ENCODE data around the gene SLC25A52. TPM values are rescaled to one million over a fixed set of nuclear protein-coding genes. Genes with fewer than 3 reads are reported as not detected.
A peak's percentile ranks its signal among the peaks of the same experiment; 100 is the strongest.

Gene SLC25A52
- polyA plus RNA-seq, 1 experiment = not detected

- no peak for DNase-seq (ENCODE audit: low read depth)
- ChIA-PET CTCF (interaction anchor here (0.7 to 2.2 kb wide), 4 partner anchors 10 to 238 kb away, joined by 3 to 22 read pairs (median 3); no protein-coding TSS in a partner anchor), POLR2A (no interaction called here)
- H3K4me3 ChIP-seq (ENCODE audit: low read depth, low read length) = no peak overlapping the region
- peak; percentile 73 for TF ChIP-seq CTCF (IDR thresholded peaks at IDR 0.05; ENCODE audit: insufficient read depth, low read depth, low read length)
- no peaks in the 10 kb centered on the region for H3K36me3 ChIP-seq (ENCODE audit: control insufficient read depth, insufficient read depth, low read length)
- no peaks in the 10 kb centered on the region for H3K27me3 ChIP-seq (ENCODE audit: control insufficient read depth, insufficient read depth, low read length)
Observed at GRCh38 chr18:31741097-31741735, 19.5 kb downstream of the SLC25A52 start.

GRCh38 chr18:31740180-31740579 lies 20.5 kb downstream of the SLC25A52 start:
- no peak for TF ChIP-seq CTCF (IDR thresholded peaks at IDR 0.05; ENCODE audit: insufficient read depth, low read depth, low read length)
- ChIA-PET POLR2A (no interaction called here), CTCF (no interaction called here)
- no peak for DNase-seq (ENCODE audit: low read depth)
- H3K27me3 ChIP-seq (ENCODE audit: control insufficient read depth, insufficient read depth, low read length) = no peaks in the 10 kb centered on the region
- no peaks in the 10 kb centered on the region for H3K36me3 ChIP-seq (ENCODE audit: control insufficient read depth, insufficient read depth, low read length)
- no peak overlapping the region for H3K4me3 ChIP-seq (ENCODE audit: low read depth, low read length)

GRCh38 chr18:31739651-31740050 lies 21.0 kb downstream of the SLC25A52 start:
- no peak for DNase-seq (ENCODE audit: low read depth)
- TF ChIP-seq CTCF (IDR thresholded peaks at IDR 0.05; ENCODE audit: insufficient read depth, low read depth, low read length) = no peak
- Histone ChIP-seq H3K36me3 (ENCODE audit: control insufficient read depth, insufficient read depth, low read length) (no peaks in the 10 kb centered on the region), H3K4me3 (ENCODE audit: low read depth, low read length) (no peak overlapping the region), H3K27me3 (ENCODE audit: control insufficient read depth, insufficient read depth, low read length) (no peaks in the 10 kb centered on the region)
- ChIA-PET CTCF (interaction anchor here (0.6 kb wide), 1 partner anchor 110 kb away, joined by 4 read pairs; no protein-coding TSS in a partner anchor), POLR2A (no interaction called here)

GRCh38 chr18:31738460-31739407 lies 21.9 kb downstream of the SLC25A52 start:
- H3K4me3 ChIP-seq (ENCODE audit: low read depth, low read length) = no peak overlapping the region
- H3K36me3 ChIP-seq (ENCODE audit: control insufficient read depth, insufficient read depth, low read length) = no peaks in the 10 kb centered on the region
- CTCF ChIA-PET = interaction anchor here (0.6 to 2.5 kb wide), 4 partner anchors 9 to 238 kb away, joined by 4 to 13 read pairs (median 7); no protein-coding TSS in a partner anchor
- no peak for TF ChIP-seq CTCF (IDR thresholded peaks at IDR 0.05; ENCODE audit: insufficient read depth, low read depth, low read length)
- no peak for DNase-seq (ENCODE audit: low read depth)
- POLR2A ChIA-PET = no interaction called here
- H3K27me3 ChIP-seq (ENCODE audit: control insufficient read depth, insufficient read depth, low read length) = no peaks in the 10 kb centered on the region

- TF ChIP-seq CTCF (IDR thresholded peaks at IDR 0.05; ENCODE audit: insufficient read depth, low read depth, low read length) = no peak
- H3K27me3 ChIP-seq (ENCODE audit: control insufficient read depth, insufficient read depth, low read length) = no peaks in the 10 kb centered on the region
- no peak overlapping the region for H3K4me3 ChIP-seq (ENCODE audit: low read depth, low read length)
- ChIA-PET CTCF (interaction anchor here (1.4 to 2.5 kb wide), 2 partner anchors 14 to 241 kb away, joined by 5 to 13 read pairs; no protein-coding TSS in a partner anchor), POLR2A (no interaction called here)
- no peak for DNase-seq (ENCODE audit: low read depth)
- H3K36me3 ChIP-seq (ENCODE audit: control insufficient read depth, insufficient read depth, low read length) = no peaks in the 10 kb centered on the region
Observed at GRCh38 chr18:31736630-31737029, 24.1 kb downstream of the SLC25A52 start.
